ENCODE measurements around the gene FGD2.
"Not testable (repeated sequence)": the region's sequence is repeated elsewhere in the genome, so short reads cannot be mapped to it uniquely, and the experiment has no call there.

FGD2 gene

GRCh38 chr6:37058084-37058586 lies 52.7 kb downstream of the FGD2 start:
- no peaks in the 10 kb centered on the region for H3K79me2 ChIP-seq (ENCODE audit: insufficient read depth, low read depth)
- H3K4me3 ChIP-seq (IDR thresholded peaks at IDR 0.05; ENCODE audit: insufficient read depth, low read depth, low read length) = no peak overlapping the region
- no peak for TF ChIP-seq CTCF (conservative IDR thresholded peaks at IDR 0.05; ENCODE audit: low read depth, low read length)
- no peaks in the 10 kb centered on the region for H4K20me1 ChIP-seq (ENCODE audit: insufficient read depth)
- no peak overlapping the region for H2AFZ ChIP-seq (ENCODE audit: low read depth)
- H3K27ac ChIP-seq = no peak overlapping the region
- no peaks in the 10 kb centered on the region for H3K27me3 ChIP-seq (ENCODE audit: insufficient read depth, low read depth)
- H3K4me1 ChIP-seq (ENCODE audit: low read depth, poor library complexity, severe bottlenecking) = peaks cover 80% of the 10 kb centered on the region
- H3K36me3 ChIP-seq (ENCODE audit: insufficient read depth) = no peaks in the 10 kb centered on the region
- no peak overlapping the region for H3K4me2 ChIP-seq
- no peak overlapping the region for H3K9ac ChIP-seq

GRCh38 chr6:37058984-37059343 lies 53.5 kb downstream of the FGD2 start:
- H2AFZ ChIP-seq (ENCODE audit: low read depth); H3K36me3 ChIP-seq (ENCODE audit: insufficient read depth); H3K4me3 ChIP-seq (IDR thresholded peaks at IDR 0.05; ENCODE audit: insufficient read depth, low read depth, low read length); H3K79me2 ChIP-seq (ENCODE audit: insufficient read depth, low read depth); H3K4me2 ChIP-seq; H3K9ac ChIP-seq; H4K20me1 ChIP-seq (ENCODE audit: insufficient read depth); H3K27me3 ChIP-seq (ENCODE audit: insufficient read depth, low read depth): not testable (repeated sequence)
- H3K27ac ChIP-seq = peak overlapping the region; percentile 98; the same call in 1 of the 2 replicates
- peaks cover 84% of the 10 kb centered on the region for H3K4me1 ChIP-seq (ENCODE audit: low read depth, poor library complexity, severe bottlenecking)

GRCh38 chr6:37059344-37060194 lies 54.1 kb downstream of the FGD2 start:
- H3K4me1 ChIP-seq (ENCODE audit: low read depth, poor library complexity, severe bottlenecking) = peaks cover 84% of the 10 kb centered on the region
- H4K20me1 ChIP-seq (ENCODE audit: insufficient read depth) = no peaks in the 10 kb centered on the region
- H3K4me2 ChIP-seq = peak overlapping the region; percentile 46; the same call in 1 of the 2 replicates
- peak overlapping the region; percentile 19; the same call in 1 of the 2 replicates for H2AFZ ChIP-seq (ENCODE audit: low read depth)
- H3K79me2 ChIP-seq (ENCODE audit: insufficient read depth, low read depth) = no peaks in the 10 kb centered on the region
- H3K4me3 ChIP-seq (IDR thresholded peaks at IDR 0.05; ENCODE audit: insufficient read depth, low read depth, low read length) = no peak overlapping the region
- no peak overlapping the region; the same call in 1 of the 2 replicates for H3K9ac ChIP-seq
- H3K27ac ChIP-seq = peak overlapping the region; percentile 98; the same call in 1 of the 2 replicates
- H3K36me3 ChIP-seq (ENCODE audit: insufficient read depth) = no peaks in the 10 kb centered on the region
- no peaks in the 10 kb centered on the region for H3K27me3 ChIP-seq (ENCODE audit: insufficient read depth, low read depth)
- TF ChIP-seq CTCF (conservative IDR thresholded peaks at IDR 0.05; ENCODE audit: low read depth, low read length) = no peak

GRCh38 chr6:37060195-37060559 lies 54.7 kb downstream of the FGD2 start:
- Histone ChIP-seq H3K79me2 (ENCODE audit: insufficient read depth, low read depth) (no peaks in the 10 kb centered on the region), H2AFZ (ENCODE audit: low read depth) (no peak overlapping the region), H3K4me2 (peak overlapping the region; percentile 46; the same call in 1 of the 2 replicates), H3K9ac (no peak overlapping the region), H3K4me3 (IDR thresholded peaks at IDR 0.05; ENCODE audit: insufficient read depth, low read depth, low read length) (no peak overlapping the region), H3K36me3 (ENCODE audit: insufficient read depth) (no peaks in the 10 kb centered on the region), H3K27me3 (ENCODE audit: insufficient read depth, low read depth) (no peaks in the 10 kb centered on the region), H4K20me1 (ENCODE audit: insufficient read depth) (no peaks in the 10 kb centered on the region), H3K27ac (peak overlapping the region; percentile 98; the same call in 1 of the 2 replicates), H3K4me1 (ENCODE audit: low read depth, poor library complexity, severe bottlenecking) (peaks cover 78% of the 10 kb centered on the region)
- TF ChIP-seq CTCF (conservative IDR thresholded peaks at IDR 0.05; ENCODE audit: low read depth, low read length) = no peak
